Measurements from ENCODE around the gene SNTA1.

The SNTA1 gene

DNA sequence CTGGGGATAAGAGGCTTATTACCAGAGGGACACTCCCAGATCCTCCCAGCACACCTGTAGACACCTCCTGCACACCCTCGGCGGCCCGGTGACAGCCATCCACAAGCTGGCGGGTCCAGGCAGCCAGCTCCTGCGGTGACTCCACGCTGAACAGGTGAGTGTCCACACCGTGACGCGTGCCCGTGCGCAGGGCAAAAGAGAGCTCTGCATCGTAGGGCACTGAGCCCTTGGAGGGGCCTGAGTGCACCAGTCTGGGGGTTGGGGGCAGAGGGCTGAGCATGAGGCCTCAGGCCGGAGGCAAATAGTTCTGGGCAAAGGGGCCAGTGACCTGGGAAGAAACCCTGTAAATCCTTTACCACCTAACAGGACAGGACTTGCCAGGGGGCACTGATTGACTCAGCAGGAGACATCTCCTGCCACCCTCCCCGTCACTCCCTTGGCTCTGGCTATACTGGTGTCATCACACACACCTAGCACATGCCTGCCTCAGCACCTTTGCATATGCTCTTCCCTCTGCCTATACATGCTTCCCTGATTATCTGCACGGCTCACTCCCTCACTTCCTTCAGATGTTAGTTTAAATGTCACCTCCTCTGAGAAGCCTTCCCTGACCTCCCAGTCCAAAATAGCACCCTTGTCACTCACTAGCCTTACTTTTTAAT is 33.4 kb downstream of the SNTA1 start:
- Histone ChIP-seq H3K36me3 (ENCODE audit: insufficient read depth, low read length) (peaks cover 24% of the 10 kb centered on the region), H3K9ac (ENCODE audit: low read length) (no peak overlapping the region), H3K4me2 (ENCODE audit: low read length) (no peak overlapping the region), H3K27me3 (ENCODE audit: insufficient read depth, low read length) (no peaks in the 10 kb centered on the region), H3F3A (ENCODE audit: insufficient read depth, low read length) (no peaks in the 10 kb centered on the region), H4K20me1 (ENCODE audit: insufficient read depth, low read length) (no peaks in the 10 kb centered on the region), H2AFZ (ENCODE audit: low read length) (no peak overlapping the region), H3K9me2 (ENCODE audit: low read depth, low read length) (no peaks in the 10 kb centered on the region), H3K4me3 (ENCODE audit: low read depth, low read length, poor library complexity, severe bottlenecking) (no peak overlapping the region), H3K9me3 (ENCODE audit: low read length) (no peaks in the 10 kb centered on the region), H3K27ac (ENCODE audit: low read depth, low read length, poor library complexity, severe bottlenecking) (peak overlapping the region; percentile 94), H3K79me2 (ENCODE audit: insufficient read depth, low read length) (no peaks in the 10 kb centered on the region), H3K4me1 (ENCODE audit: insufficient read depth, low read length, severe bottlenecking) (peaks cover 25% of the 10 kb centered on the region)
- no peak for TF ChIP-seq EZH2 (IDR thresholded peaks at IDR 0.05; ENCODE audit: borderline replicate concordance, low read length)
- TF ChIP-seq, protein P1, sequence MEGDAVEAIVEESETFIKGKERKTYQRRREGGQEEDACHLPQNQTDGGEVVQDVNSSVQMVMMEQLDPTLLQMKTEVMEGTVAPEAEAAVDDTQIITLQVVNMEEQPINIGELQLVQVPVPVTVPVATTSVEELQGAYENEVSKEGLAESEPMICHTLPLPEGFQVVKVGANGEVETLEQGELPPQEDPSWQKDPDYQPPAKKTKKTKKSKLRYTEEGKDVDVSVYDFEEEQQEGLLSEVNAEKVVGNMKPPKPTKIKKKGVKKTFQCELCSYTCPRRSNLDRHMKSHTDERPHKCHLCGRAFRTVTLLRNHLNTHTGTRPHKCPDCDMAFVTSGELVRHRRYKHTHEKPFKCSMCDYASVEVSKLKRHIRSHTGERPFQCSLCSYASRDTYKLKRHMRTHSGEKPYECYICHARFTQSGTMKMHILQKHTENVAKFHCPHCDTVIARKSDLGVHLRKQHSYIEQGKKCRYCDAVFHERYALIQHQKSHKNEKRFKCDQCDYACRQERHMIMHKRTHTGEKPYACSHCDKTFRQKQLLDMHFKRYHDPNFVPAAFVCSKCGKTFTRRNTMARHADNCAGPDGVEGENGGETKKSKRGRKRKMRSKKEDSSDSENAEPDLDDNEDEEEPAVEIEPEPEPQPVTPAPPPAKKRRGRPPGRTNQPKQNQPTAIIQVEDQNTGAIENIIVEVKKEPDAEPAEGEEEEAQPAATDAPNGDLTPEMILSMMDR (IDR thresholded peaks at IDR 0.05; ENCODE audit: low read length): no peak

DNA sequence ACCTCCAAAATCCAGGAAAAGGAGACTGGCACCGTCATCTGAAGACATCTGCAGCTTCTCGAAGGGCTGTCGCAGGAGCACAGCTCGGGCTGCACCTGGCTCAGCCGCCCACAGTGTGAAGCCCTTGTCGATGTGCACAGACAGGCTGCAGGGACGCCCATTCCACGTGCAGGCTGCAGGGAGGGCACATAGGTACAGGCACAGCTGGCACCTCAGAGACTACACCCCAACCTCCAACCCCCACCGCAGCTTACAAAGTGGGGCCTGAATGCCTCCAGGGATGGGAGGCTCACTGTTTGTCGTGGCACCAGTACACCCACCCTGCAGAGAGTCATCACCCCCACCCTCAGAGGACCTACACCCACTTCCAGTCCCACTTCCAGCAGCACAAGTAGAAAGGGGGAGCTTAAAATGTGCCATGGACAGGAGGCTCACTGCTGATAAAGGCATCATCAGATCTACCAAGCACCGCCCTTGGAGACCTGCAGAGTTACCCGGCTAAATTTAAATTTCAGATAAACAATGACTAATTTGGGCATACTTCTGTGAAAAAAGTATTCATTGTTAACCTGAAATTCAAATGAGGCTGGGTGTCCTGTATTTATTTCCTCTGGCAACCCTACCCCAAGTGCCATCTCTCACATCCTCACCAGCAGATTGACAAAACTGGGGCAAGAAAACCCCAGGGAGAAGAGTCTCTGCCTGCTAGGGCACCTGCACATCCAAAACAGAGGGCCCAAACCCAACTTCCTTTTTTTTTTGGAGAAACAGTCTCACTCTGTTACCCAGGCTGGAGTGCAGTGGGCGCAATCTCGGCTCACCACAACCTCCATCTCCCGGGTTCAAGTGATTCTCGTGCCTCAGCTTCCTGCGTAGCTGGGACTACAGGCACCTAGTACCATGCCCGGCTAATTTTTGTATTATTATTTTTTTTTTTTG is 34.6 kb downstream of the SNTA1 start:
- no peak for TF ChIP-seq EZH2 (IDR thresholded peaks at IDR 0.05; ENCODE audit: borderline replicate concordance, low read length)
- TF ChIP-seq, protein P1 (IDR thresholded peaks at IDR 0.05; ENCODE audit: low read length): no peak
- H3K9me2 ChIP-seq (ENCODE audit: low read depth, low read length): no peaks in the 10 kb centered on the region
- no peaks in the 10 kb centered on the region for H3K79me2 ChIP-seq (ENCODE audit: insufficient read depth, low read length)
- peaks cover 31% of the 10 kb centered on the region for H3K36me3 ChIP-seq (ENCODE audit: insufficient read depth, low read length)
- no peaks in the 10 kb centered on the region for H3K27me3 ChIP-seq (ENCODE audit: insufficient read depth, low read length)
- H2AFZ ChIP-seq (ENCODE audit: low read length): no peak overlapping the region
- H4K20me1 ChIP-seq (ENCODE audit: insufficient read depth, low read length): no peaks in the 10 kb centered on the region
- H3F3A ChIP-seq (ENCODE audit: insufficient read depth, low read length): no peaks in the 10 kb centered on the region
- peaks cover 25% of the 10 kb centered on the region for H3K4me1 ChIP-seq (ENCODE audit: insufficient read depth, low read length, severe bottlenecking)
- peak overlapping the region; percentile 58 for H3K9ac ChIP-seq (ENCODE audit: low read length)
- peak overlapping the region; percentile 39 for H3K4me3 ChIP-seq (ENCODE audit: low read depth, low read length, poor library complexity, severe bottlenecking)
- no peaks in the 10 kb centered on the region for H3K9me3 ChIP-seq (ENCODE audit: low read length)
- H3K27ac ChIP-seq (ENCODE audit: low read depth, low read length, poor library complexity, severe bottlenecking): peak overlapping the region; percentile 94
- peak overlapping the region; percentile 67 for H3K4me2 ChIP-seq (ENCODE audit: low read length)

GRCh38 chr20:33408313-33408712 is 35.2 kb downstream of the SNTA1 start:
- H3K9ac ChIP-seq (ENCODE audit: low read length): peak overlapping the region; percentile 58
- TF ChIP-seq, protein P1 (IDR thresholded peaks at IDR 0.05; ENCODE audit: low read length): no peak
- TF ChIP-seq EZH2 (IDR thresholded peaks at IDR 0.05; ENCODE audit: borderline replicate concordance, low read length): no peak

More at GRCh38 chr20:33408313-33408712, 35.2 kb downstream of the SNTA1 start:
- H3K36me3 ChIP-seq (ENCODE audit: insufficient read depth, low read length): peaks cover 31% of the 10 kb centered on the region
- H3K27ac ChIP-seq (ENCODE audit: low read depth, low read length, poor library complexity, severe bottlenecking): peak overlapping the region; percentile 94
- no peaks in the 10 kb centered on the region for H3K27me3 ChIP-seq (ENCODE audit: insufficient read depth, low read length)
- no peaks in the 10 kb centered on the region for H3F3A ChIP-seq (ENCODE audit: insufficient read depth, low read length)
- H3K4me3 ChIP-seq (ENCODE audit: low read depth, low read length, poor library complexity, severe bottlenecking): peak overlapping the region; percentile 39
- H4K20me1 ChIP-seq (ENCODE audit: insufficient read depth, low read length): no peaks in the 10 kb centered on the region
- no peak overlapping the region for H2AFZ ChIP-seq (ENCODE audit: low read length)
- H3K4me2 ChIP-seq (ENCODE audit: low read length): peak overlapping the region; percentile 67
- H3K79me2 ChIP-seq (ENCODE audit: insufficient read depth, low read length): no peaks in the 10 kb centered on the region
- peaks cover 25% of the 10 kb centered on the region for H3K4me1 ChIP-seq (ENCODE audit: insufficient read depth, low read length, severe bottlenecking)
- no peaks in the 10 kb centered on the region for H3K9me2 ChIP-seq (ENCODE audit: low read depth, low read length)
- no peaks in the 10 kb centered on the region for H3K9me3 ChIP-seq (ENCODE audit: low read length)
